ENCODE measurements around the gene CYP2A6.
A peak's percentile ranks its signal among the peaks of the same experiment; 100 is the strongest.
"Not testable (repeated sequence)": the region's sequence is repeated elsewhere in the genome, so short reads cannot be mapped to it uniquely, and the experiment has no call there.

Gene CYP2A6

DNA sequence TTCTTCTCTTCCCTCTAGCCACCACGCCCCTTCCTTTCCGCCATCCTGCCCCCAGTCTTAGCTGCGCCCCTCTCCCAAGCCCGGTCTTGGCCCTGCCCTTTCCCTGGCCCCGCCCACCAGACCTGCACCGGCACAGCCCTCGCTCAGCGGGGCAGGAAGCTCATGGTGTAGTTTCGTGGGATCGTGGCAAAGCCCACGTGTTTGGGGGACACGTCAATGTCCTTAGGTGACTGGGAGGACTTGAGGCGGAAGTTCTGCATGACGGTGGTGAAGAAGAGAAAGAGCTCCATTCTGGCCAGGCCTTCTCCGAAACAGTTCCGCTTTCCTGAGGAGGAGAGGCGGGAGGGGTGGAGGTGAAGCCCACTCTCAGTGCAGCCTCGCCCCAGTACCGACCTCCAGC lies 6.6 kb downstream of the CYP2A6 start:
- DNase-seq (ENCODE audit: low read depth in 2 of 2), result peak; percentile 56 to 57

DNA sequence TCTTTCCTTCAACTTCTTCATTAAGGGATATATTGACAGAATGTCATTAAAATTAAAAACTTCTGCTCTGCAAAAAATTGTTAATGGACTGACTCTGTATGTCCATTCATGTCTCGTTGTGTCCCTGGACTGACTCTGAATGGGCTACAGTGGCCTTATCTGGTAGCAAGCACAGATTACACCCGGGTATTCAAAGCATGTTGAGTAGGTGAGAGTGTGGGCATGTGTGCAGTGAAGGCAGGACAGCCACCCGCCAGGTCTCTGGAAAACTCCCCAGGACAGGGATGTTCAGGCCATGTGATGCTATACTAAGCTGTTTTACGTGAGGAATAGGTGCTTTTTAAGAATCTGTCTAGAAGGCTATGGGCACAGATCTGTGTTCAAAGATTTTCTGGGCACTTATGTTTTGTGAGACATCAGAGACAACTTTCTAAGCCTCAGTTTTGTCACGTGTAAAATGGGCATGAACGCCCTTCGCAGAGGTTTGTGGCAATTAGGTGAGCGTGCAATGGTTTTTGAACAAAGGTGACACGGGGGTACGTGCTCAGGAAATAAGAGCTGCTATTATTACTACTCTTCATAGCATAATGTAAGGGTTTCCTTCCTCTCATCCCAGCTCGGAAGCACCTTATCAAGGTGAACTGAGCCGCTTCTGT lies 7.1 kb downstream of the CYP2A6 start:
- not testable (repeated sequence) for DNase-seq (ENCODE audit: low read depth in 2 of 2)

DNA sequence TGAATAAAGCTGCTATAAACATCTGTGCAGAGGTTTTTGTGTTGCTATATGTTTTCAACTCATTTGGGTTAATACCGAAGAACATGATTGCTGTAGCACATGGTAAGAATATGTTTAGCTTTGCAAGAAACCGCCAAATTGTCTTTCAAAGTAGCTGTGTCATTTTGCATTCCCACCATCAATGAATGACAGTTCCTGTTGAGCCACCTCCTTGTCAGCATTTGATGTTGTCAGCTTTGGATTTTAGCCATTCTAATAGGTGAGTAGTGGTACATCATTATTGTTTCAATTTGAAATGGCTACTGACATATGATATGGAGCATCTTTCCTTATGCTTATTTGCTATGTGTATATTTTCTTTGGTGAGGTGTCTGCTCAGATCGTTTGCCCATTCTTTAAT lies 8.2 kb downstream of the CYP2A6 start:
- DNase-seq (ENCODE audit: low read depth in 2 of 2), result not testable (repeated sequence)

DNA sequence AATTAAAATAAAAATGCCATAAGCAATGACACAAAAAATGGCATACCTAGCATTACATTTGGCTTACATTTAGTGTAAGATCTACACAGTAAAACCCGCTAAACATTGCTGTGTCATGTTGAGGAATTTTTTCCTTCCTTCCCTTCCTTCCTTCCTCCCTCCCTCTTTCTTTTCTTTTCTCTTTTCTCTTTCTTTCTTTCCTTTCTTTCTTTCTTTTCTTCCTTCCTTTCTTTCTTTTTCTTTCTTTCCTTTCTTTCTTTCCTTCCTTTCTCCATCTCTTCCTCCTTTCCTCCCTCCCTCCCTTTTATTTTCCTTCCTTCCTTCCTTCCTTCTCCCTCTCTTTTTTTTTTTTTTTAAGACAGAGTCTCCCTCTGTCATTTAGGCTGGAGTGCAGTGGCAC lies 11.8 kb downstream of the CYP2A6 start:
- not testable (repeated sequence) for DNase-seq (ENCODE audit: low read depth in 2 of 2)

DNA sequence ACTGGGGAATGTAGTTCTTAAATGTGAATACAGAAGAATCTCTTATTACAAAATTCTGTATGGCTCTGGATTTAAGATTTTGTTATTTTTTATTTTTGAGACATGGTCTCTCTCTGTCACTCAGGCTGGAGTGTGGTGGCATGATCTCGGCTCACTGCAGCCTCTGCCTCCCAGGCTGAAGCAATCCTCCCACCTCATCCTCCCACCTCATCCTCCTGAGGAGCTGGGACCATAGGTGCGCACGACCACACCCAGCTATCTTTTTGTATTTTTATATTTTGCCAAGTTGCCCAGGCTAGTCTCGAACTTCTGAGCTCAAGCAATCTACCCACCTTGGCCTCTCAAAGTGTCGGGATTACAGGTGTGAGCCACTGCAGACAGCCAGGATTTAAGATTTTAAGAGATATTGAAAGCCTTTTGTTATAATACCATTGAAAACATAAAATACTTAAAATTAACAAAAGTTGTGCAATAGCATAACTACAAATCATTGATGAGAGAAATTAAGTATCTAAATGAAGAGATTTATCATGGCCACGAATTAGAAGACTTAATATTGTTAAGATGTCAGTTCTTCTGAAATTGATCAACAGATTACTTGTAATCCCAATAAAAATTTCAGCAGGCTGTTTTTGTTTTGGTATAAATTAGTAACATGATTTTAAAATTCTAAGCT lies 13.4 kb downstream of the CYP2A6 start:
- DNase-seq (ENCODE audit: low read depth in 2 of 2), result no peak

DNA sequence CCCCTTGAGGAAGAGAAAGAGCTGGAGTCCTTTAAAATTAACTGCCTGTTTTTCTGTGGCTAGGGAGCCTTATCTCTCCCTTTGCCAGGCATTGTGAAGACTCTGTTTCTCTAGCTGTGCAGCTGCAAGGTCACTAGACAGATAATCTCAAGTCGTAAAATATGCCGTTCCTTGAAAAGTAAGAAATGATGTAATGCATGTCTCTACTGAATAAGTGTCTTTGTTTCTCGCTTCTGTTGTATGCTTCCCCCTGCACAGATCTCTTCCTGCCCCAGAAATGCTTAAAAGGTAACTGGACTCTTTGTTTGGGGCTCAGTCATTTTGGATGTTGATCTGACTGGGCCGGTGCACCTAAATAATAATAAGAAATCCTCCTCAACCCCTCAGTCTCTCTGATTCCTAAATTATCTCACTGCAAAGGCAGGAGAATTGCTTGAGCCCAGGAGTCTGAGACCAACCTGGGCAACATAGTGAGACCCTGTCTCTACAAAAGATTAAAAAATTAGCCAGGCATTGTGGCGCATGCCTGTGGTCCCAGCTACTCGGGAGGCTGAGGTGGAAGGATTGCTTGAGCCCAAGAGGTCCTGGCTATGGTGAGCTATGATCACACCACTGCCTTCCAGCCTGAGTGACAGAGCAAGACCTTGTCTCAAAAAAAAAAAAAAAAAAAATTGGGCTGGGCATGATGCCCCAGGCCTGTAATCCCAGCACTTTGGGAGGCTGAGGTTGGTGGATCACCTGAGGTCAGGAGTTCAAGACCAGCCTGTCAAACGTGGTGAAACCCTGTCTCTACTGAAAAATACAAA lies 16.3 kb downstream of the CYP2A6 start:
- not testable (repeated sequence) for DNase-seq (ENCODE audit: low read depth in 2 of 2)

DNA sequence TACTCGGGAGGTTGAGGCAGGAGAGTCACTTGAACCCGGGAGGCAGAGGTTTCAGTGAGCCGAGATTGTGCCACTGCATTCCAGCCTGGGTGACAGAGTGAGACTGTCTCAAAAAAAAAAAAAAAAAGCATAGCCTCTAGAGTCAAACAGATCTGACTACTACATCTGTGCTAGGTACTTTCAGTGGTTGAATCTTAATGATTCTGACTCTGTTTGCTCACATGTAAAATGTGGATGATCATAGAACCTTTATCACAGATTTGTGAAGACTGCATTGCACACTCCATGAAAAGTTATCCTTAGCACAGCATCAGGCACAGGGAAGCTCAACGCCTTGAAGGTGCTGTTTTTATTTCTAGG lies 17.8 kb downstream of the CYP2A6 start:
- not testable (repeated sequence) for DNase-seq (ENCODE audit: low read depth in 2 of 2)

DNA sequence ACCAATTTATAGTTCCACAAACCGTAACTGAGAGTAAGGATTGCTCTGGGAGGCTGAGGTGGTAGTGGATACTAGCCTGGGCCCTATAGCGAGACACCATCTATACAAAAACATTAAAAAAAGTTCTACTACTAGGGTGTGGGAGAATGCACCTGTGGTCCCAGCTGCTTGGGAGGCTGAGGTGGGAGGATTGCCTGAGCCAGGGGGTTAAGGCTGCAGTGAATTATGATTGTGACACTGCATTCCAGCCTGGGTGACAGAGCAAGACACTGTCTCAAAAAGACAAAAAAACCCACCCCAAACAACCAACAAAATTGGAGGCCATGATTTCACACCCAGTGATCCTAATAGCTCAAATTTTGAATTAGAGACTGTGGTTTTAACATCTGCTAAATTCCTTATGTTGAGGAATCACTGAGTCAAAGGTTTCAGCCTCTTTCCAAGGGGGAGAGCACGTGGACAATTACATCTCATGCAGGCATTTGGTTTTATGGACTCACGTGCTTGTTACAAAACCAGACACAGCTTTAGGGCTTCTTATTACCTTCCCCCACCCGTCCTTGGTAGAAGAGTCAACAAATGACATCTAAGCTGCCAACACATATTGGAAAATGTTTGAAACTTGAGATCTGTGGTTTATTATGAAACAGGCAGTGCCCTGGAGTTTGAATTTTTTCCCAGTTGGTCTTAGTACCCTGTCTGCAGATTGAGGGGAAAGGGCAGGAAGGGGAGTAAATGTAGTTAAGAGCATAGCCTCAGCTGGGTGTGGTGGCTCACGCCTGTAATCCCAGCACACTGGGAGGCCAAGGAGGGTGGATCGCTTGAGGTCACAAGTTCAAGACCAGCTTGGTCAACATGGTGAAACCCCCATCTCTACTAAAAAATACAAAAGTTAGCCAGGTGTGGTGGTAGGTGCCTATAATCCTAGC lies 18.5 kb downstream of the CYP2A6 start:
- no peak for DNase-seq (ENCODE audit: low read depth in 2 of 2)

DNA sequence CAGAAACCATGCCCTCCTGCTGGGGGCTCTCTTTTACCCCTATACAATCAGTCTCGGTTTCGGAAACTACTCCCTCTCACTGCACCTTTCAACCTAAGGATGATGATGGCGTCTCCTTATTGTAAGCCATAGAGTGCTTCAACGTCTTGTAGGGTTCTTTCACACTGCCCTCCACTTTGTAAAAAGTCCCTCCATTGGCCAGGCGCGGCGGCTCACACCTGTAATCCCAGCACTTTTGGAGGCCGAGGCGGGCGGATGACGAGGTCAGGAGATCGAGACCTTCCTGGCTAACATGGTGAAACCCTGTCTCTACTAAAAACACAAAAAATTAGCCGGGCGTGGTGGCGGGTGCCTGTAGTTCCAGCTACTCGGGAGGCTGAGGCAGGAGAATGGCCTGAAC lies 19.5 kb downstream of the CYP2A6 start:
- not testable (repeated sequence) for DNase-seq (ENCODE audit: low read depth in 2 of 2)

DNA sequence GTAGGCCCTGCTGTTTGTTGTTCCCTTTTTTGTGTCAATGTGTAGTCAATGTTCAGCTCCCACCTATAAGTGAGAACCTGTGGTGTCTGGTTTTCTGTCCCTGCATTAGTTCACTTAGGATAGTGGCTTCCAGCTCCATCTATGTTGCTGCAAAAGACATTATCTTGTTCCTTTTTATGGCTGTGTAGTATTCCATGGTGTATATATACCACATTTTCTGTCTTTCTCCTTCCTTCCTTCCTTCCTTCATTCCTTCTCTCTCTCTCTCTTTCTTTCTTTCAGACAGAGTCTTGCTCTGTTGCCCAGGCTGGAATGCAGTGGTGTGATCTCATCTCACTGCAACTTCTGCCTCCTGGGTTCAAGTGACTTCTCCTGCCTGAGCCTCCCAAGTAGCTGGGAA lies 21.0 kb downstream of the CYP2A6 start:
- DNase-seq (ENCODE audit: low read depth in 2 of 2), result no peak

DNA sequence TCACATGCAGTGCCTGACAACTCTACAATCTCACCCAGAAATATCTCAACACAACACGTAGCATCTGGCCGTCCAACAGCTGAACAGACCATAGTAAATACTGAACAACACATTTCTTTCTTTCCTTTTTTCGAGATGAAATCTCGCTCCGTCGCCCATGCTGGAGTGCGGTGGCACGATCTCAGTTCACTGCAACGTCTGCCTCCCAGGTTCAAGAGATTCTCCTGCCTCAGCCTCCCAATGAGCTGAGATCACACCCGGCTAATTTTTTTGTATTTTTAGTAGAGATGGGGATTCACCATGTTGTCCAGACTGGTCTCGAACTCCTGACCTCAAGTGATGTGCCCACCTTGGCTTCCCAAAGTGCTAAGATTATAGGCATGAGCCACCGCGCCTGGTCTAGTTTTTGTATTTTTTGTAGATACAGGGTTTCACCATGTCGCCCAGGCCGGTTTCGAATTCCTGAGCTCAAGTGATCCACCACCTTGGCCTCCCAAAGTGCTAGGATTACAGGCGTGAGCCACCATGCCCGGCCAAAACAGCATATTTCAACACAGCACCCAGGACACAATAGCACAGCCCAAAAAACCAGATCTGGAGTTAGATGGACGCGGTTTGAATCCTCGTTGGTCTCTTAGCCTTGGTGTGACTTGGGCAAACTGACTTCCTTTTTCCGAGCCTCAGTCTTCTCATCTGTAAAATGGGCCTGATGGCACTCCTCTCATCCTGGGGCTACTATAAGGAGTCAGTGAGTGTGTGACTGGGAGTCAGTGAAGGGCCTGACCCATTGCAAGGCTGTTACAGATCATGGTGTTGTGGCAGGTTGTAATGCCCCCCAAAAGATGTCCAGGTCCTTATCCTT lies 22.6 kb downstream of the CYP2A6 start:
- DNase-seq (ENCODE audit: low read depth in 2 of 2), result no peak

DNA sequence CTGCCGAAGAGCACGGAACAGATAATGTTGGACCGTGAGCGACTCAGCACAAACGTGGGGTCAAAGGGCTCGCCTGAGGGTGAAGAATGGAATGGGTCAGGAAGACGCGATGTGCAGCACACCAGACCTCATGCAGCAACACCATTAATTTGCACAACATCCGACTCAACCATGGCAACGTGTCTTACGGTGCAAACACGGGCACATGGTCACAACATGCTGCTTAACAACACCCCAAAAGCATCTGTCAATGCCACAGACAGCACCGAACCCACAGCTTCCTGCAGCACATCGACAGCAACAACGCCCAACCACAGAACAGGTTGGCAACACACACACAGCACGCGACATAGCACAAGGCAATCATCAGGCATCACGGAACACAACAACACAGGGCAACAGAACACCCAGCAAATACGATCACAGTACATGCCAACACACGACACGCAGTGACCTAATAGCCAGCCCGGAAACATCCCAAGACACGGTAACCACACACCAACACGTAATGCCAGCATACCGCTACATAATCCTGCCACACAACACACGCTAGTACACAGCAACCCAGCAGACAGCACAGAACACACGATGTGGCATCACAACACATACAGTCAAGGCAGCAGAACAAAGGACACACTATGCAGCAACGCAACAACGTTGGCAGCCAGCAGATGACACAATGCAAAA lies 23.4 kb downstream of the CYP2A6 start:
- peak in 1 of 2 donors; percentile 48 for DNase-seq (ENCODE audit: low read depth in 2 of 2)

DNA sequence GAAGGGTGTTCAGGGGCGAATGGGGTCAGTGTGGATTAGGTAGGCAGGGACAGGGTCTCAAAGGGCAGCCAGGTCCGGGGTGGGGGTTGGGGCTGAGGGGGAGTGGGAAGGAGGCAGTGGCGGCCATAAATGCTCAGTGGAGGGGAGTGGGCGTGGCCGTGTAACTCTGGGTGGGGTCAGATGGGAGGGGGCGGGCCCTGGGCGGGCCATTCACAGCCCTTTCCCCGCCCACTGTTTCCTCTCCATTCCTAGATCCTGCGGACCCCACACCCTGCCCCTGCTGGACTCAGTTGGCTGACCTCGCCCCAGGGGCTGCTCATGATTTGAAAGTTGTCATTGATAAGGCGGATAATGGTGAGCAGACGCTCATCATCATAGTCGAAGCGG lies 23.9 kb downstream of the CYP2A6 start:
- not testable (repeated sequence) for DNase-seq (ENCODE audit: low read depth in 2 of 2)

DNA sequence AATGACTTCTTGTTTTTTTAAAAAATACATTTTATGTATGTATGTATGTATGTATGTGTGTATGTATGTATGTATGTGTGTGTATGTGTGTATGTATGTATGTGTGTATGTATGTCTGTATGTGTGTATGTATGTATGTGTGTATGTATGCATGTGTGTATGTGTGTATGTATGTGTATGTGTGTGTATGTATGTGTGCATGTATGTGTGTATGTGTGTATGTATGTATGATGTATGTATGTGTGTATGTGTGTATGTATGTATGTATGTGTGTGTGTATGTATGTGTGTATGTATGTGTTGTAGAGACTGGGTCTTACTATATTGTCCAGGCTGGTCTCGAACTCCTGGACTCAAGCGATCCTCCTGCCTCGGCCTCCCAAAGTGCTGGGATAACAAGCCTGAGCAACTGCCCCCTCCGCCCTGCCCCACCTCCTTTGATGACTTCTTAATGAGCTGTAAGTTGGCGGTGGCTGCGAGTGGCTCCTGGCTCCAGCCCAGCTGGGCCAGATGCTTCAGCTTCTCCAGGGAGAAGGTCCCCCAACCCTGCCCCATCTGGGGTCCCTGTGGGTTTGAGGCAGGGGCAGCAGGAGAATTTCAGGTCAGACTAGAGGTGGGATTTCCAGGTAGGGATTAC lies 24.7 kb downstream of the CYP2A6 start:
- not testable (repeated sequence) for DNase-seq (ENCODE audit: low read depth in 2 of 2)

DNA sequence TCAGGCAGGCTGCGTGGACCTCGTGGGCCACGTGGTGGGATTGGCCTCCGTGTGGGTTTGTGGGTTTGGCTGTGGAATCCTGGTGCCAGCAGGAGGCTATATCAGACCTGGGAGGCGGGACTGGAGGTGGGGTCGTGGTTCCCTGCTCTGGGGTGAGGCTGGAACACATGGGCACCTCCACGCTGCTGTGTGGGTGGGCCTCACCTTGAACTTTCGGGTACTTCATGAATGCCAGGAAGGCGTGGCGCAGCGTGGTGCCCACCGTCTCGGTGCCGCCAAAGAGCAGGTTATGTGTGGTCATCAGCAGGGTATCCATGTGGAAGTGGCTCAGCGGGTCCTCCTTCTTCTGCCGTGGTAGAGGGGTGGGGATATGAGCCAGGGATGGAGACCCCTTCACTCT lies 25.3 kb downstream of the CYP2A6 start:
- DNase-seq (ENCODE audit: low read depth in 2 of 2), result not testable (repeated sequence)

DNA sequence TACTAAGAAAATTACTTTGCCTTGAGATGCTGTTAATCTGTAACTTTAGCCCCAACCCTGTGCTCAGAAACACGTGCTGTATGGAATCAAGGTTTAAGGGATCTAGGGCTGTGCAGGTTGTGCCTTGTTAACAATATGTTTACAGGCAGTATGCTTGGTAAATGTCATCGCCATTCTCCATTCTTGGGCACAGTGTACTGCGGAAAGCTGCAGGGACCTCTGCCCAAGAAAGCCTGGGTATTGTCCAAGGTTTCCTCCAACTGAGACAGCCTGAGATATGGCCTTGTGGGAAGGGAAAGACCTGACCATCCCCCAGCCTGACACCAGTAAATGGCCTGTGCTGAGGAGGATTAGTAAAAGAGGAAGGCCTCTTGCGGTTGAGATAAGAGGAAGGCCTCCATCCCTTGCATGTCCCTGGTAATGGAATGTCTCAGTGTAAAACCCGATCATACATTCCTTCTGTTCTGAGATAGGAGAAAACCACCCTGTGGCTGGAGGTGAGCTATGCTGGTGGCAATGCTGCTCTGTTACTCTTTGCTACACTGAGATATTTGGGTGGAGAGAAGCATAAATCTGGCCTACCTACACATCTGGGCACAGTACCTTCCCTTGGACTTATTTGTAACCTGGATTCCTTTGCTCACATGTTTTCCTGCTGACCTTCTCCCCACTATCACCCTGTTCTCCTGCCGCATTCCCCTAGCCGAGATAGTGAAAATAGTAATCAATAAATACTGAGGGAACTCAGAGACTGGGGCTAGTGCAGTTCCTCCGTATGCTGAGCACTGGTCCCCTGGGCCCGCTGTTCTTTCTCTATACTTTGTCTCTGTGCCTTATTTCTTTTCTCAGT lies 27.3 kb downstream of the CYP2A6 start:
- DNase-seq (ENCODE audit: low read depth in 2 of 2), result not testable (repeated sequence)

DNA sequence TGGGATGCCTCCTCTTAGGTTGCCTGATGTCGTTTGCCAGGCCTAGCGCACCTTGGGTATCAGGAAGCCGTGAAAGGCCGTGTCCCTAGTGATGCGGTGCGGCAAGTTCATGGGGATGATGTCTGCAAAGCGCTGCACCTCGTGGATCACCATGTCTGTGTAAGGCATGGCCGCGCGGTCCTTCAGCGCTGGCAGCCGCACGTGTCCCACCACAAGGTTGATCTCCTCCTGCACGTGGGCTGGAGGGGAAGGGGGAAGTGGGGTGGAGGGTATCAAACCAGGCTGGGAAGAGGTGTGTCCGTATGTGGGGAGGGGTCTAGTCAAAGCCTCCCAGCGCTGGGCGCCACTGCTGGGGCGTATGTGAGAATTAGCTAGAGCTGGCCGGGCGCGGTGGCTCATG lies 28.1 kb downstream of the CYP2A6 start:
- DNase-seq (ENCODE audit: low read depth in 2 of 2), result no peak

DNA sequence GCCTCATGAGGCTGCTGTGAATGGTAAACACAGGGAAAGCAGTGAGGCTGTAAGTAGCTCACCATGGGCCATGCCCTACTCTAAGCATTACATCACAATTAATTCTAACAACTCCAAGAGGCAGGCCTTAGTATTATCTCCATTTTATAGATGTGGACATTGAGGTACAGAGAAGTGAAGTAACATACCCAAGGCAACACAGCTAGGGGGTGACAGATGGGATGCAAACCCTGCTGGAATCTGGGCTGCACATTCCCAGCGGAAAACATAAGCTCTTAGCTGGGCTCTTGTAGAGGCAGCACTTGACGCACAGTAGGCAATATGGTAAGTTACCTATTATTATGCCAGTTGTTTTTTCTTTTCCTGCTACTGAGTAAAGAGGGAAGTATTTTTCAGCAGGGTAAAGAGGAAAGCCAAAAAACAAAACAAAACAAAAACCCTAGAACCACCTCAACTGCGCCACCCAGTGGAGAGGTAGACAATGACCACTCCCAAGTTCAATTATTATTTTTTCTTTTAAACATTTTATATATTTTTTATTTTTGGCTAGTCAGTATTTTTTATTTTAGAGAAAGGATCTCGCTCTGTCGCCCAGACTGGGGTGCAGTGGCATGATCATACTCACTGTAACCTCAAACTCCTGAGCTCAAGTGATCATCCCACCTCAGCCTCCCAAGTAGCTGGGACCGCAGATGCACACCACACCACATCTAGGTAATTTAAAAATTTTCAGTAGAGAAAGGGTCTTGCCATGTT lies 30.6 kb downstream of the CYP2A6 start:
- DNase-seq (ENCODE audit: low read depth in 2 of 2), result peak in 1 of 2 donors; percentile 62

Data from stimulated activated CD8-positive, alpha-beta memory T cell treated with anti-CD3 and anti-CD28 coated beads, Interleukin-7, amount 100 ng/mL, for 1 hour (primary cell).